GM12878 (cell line): Measurements from ENCODE around the gene SNRPA.

Experiments
- BACH1 ChIP-seq: fragments of 450-650 bp; IDR thresholded peaks from 2 replicates; pipeline ENCODE4 v1.6.1; 2017; ENCODE audit warnings: mild to moderate bottlenecking, borderline replicate concordance
- BCLAF1 ChIP-seq: fragments of 450-650 bp; IDR thresholded peaks from 2 replicates; pipeline ENCODE4 v1.6.1; 2017; ENCODE audit warnings: antibody characterized with exemption, mild to moderate bottlenecking, moderate library complexity
- EZH2 ChIP-seq: IDR thresholded peaks from 2 replicates; pipeline ENCODE4 v1.6.1; 2012; ENCODE audit warnings: low read depth, mild to moderate bottlenecking, control low read depth, inconsistent platforms, low read length, borderline replicate concordance; ENCODE audit not compliant: control insufficient read depth
- POLR2A ChIP-seq: IDR thresholded peaks from 2 replicates; pipeline ENCODE4 v1.6.1; 2011; ENCODE audit warnings: low read depth, mild to moderate bottlenecking, low read length
- RAD51 ChIP-seq: fragments of 450-650 bp; IDR thresholded peaks from 2 replicates; pipeline ENCODE4 v1.6.1; 2016; ENCODE audit warnings: moderate library complexity, mild to moderate bottlenecking, inconsistent platforms
- RFX5 ChIP-seq: IDR thresholded peaks from 2 replicates; pipeline ENCODE4 v1.6.1; 2011; ENCODE audit warnings: low read depth, low read length, improper control_type of control experiment
- TAF1 ChIP-seq: IDR thresholded peaks from 2 replicates; pipeline ENCODE4 v1.6.1; 2011; ENCODE audit warnings: mild to moderate bottlenecking, low read depth, low read length, borderline replicate concordance
- TF ChIP-seq, protein P1 (sequence below): fragments of 450-650 bp; IDR thresholded peaks from 2 replicates; pipeline ENCODE4 v1.6.1; 2014; ENCODE audit warnings: mild to moderate bottlenecking
- TF ChIP-seq, protein P2 (sequence below), 3 experiments: IDR thresholded peaks in 2 of 3; conservative IDR thresholded peaks in 1 of 3; 2 replicates each; pipeline ENCODE4 v1.5.1; 2011; ENCODE audit warnings: low read depth in 3 of 3, low read length in 3 of 3, mild to moderate bottlenecking in 3 of 3, control low read depth in 2 of 3, moderate library complexity in 2 of 3, inconsistent platforms in 1 of 3, mixed read lengths in 1 of 3; ENCODE audit not compliant: control insufficient read depth in 2 of 3, insufficient read depth in 1 of 3; ENCODE audit errors: extremely low read depth in 1 of 3

- TF ChIP-seq, protein P1, sequence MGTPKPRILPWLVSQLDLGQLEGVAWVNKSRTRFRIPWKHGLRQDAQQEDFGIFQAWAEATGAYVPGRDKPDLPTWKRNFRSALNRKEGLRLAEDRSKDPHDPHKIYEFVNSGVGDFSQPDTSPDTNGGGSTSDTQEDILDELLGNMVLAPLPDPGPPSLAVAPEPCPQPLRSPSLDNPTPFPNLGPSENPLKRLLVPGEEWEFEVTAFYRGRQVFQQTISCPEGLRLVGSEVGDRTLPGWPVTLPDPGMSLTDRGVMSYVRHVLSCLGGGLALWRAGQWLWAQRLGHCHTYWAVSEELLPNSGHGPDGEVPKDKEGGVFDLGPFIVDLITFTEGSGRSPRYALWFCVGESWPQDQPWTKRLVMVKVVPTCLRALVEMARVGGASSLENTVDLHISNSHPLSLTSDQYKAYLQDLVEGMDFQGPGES = no peak
- TF ChIP-seq TAF1 = no peak
- no peak; the same call in 1 of the 2 replicates for TF ChIP-seq POLR2A
- TF ChIP-seq RAD51 = no peak
- TF ChIP-seq, protein P2, sequence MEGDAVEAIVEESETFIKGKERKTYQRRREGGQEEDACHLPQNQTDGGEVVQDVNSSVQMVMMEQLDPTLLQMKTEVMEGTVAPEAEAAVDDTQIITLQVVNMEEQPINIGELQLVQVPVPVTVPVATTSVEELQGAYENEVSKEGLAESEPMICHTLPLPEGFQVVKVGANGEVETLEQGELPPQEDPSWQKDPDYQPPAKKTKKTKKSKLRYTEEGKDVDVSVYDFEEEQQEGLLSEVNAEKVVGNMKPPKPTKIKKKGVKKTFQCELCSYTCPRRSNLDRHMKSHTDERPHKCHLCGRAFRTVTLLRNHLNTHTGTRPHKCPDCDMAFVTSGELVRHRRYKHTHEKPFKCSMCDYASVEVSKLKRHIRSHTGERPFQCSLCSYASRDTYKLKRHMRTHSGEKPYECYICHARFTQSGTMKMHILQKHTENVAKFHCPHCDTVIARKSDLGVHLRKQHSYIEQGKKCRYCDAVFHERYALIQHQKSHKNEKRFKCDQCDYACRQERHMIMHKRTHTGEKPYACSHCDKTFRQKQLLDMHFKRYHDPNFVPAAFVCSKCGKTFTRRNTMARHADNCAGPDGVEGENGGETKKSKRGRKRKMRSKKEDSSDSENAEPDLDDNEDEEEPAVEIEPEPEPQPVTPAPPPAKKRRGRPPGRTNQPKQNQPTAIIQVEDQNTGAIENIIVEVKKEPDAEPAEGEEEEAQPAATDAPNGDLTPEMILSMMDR (IDR thresholded peaks at IDR 0.05 in 2 of 3, conservative IDR thresholded peaks at IDR 0.05 in 1 of 3; ENCODE audit: control insufficient read depth in 2 of 3, extremely low read depth in 1 of 3, insufficient read depth in 1 of 3, low read depth in 3 of 3, low read length in 3 of 3) = no peak
- TF ChIP-seq RFX5 = no peak
- no peak for TF ChIP-seq BACH1
- TF ChIP-seq BCLAF1 = no peak
- no peak for TF ChIP-seq EZH2
Measured at GRCh38 chr19:40799558-40800338, 48.7 kb downstream of the SNRPA start.
